HG02840 (cell line): Measurements from ENCODE around the gene TBCD.
"Not testable (repeated sequence)": the region's sequence is repeated elsewhere in the genome, so short reads cannot be mapped to it uniquely, and the experiment has no call there.

ENCODE experiments used
- ATAC-seq: cut with Tn5 transposase; IDR thresholded peaks from one replicate; pipeline ENCODE4 v1.9.1; 2021; ENCODE audit warnings: mild to moderate bottlenecking, moderate library complexity, moderate number of reproducible peaks; ENCODE audit not compliant: unreplicated experiment, low FRiP score

The TBCD gene

DNA sequence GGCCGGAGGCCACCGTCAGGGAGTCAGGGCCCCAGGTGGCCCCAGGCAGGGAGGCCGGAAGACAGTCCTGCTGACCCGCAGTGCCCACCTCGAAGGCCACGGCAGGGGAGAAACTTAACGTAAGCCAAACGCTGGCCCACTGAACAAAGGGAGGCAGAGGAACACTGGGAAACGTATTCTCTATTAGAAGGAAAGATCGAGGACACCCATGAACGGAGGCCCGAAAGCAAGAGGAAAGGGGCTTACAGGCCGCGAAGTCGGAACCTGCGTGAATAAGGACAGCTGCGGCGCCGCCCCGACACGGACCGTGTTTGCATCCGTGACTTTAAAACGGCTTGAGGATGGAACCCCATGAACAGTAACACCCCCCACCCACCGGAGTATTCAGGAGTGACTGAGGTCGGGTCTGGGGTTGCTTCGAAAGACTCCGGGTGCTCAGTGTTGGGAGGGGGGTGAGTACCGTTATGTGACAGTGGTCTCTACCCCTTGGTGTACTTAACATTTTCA lies 225.2 kb downstream of the TBCD start:
- no peak for ATAC-seq

DNA sequence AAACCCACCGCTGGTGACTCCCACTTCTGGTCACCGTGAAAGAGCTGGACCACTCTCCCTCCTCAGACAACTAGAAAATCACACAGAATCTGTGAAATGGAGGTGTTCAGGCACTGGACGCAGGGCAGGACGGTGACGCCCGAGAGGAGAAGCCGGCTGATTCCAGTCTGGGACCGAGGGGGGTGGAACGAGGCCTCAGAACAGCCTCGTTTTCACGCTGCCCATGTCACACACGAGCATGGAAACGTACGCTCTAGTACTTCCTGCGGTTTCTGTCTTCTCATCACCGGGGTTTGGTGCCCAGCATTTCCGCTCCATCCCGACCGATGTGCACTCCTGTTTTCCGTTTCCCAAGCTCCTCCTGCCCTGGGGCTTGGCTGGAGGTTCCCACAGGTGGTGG lies 225.7 kb downstream of the TBCD start:
- ATAC-seq: no peak

DNA sequence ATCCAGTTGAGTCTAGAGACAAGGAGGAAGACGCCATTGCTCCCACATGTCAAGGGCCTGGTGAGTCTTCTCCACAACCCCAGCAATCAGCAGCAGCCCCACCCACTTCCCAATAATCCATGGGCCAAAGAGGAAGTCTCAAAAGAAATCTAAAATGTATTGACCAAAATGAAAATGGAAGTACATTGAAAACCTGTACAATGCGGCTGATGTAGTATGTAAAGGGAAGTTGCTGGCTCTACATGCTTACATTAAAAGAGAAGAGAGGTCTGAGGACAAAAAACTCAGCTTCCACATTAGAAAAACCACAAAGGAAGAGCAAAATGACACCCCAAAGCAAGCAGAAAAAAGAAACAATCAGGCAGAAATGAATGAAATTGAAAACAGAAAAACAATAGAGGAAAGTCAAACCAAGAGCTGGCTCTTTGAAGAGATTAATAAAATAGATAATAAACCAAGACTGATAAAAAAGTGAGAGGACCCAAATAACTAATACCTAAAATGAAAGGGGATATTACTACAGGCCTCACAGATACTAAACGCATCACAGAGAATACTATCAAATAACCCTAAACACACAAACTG lies 227.0 kb downstream of the TBCD start:
- no peak for ATAC-seq

DNA sequence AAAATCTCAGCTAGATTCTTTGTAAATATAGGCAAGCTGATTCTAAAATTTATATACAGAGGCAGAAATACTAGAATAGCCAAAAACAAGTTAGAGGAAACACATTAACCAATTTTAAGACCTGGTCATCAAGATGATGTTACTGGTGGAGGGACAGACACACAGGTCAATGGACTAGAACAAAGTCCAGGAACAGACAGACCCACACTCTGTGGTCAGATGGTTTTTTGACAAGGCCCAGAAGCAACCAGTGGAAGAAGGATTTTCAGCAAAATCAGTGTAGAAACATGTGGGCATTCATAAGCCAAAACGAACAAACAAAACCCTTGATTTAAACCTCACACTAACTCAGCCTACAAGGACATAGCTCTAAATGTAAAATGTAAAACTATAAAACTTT lies 227.9 kb downstream of the TBCD start:
- ATAC-seq: no peak

DNA sequence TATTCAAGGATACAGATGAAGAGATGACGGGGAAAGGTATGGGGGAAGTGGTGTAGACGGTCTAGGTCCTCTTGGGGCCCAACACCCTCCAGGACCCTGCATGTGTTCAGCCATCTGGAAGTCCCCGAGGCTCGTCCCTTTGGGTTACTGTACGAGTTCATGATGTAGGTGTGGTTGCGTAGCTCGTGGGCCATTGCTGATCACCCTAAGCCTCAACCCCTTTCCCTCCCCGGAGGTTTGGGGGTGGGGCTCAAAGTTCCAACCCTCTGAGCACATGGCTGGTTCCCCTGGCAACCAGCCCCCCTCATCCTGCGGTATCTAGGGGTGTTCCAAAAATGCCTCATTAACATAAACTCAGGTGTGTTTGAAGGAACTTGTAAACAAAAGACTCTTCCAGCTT lies 228.8 kb downstream of the TBCD start:
- ATAC-seq: no peak

DNA sequence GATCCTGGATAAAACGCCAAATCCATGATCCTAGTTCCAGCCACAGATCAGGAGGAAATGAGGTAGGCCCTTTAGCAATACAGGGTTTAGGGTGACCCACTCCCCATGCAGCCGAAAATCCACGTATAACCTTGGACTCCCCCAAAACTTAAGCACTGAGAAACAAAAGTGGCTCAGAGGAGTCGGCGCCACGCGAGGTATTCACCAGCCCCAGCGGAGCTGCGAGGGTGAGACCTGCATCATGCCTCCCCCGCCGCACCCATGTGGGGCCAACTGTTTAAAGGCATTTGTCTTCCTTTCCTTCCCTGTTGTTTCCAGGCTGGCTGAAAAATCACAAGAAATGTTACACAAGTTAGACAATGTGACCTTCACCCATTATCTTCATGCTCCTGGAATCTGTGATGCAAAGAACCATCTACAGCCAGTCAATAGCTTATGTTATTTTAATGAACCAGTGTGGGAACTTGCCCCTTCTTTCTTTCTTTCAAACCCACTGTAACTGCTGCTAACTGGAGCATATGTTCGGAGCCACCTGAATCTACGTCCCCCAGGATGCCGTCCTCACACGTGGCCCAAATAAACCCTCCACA lies 229.4 kb downstream of the TBCD start:
- ATAC-seq: no peak

DNA sequence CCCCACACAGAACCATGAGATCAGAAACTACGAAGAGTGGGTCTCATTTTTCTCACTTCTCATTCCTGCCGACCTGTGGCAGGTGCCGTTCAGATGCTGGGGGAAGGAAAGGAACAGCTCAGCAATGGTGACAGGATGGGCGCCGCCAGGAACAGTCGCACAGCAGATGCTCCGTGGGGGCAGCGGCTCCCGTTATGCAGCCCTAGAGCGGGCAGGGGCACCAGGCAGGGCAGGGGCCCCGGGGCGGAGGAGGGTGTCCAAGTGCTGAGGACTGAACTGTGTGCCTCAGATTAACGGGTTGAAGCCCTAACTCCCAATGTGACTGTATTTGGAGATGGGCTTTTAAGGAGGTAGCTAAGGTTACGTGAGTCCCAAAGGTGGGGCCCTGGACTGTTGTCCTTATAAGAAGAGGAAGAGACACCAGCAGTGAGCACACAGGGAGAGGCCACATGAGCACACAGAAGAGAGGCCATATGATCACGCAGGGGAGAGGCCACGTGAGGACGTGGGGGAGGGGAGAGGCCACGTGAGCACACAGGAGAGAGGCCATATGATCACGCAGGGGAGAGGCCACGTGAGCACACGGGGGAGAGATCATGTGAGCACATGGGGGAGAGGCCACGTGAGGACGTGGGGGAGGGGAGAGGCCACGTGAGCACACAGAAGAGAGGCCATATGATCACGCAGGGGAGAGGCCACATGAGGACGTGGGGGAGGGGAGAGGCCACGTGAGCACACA lies 231.8 kb downstream of the TBCD start:
- ATAC-seq: no peak

DNA sequence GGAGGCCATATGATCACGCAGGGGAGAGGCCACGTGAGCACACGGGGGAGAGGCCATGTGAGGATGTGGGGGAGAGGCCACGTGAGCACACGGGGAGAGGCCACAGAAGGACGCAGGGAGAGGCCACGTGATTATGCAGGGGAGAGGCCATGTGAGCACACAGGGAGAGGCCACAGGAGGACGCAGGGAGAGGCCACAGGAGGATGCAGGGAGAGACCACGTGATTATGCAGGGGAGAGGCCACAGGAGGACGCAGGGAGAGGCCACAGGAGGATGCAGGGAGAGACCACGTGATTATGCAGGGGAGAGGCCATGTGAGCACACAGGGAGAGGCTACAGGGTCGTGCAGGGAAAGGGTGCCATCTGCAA lies 232.4 kb downstream of the TBCD start:
- ATAC-seq: not testable (repeated sequence)

DNA sequence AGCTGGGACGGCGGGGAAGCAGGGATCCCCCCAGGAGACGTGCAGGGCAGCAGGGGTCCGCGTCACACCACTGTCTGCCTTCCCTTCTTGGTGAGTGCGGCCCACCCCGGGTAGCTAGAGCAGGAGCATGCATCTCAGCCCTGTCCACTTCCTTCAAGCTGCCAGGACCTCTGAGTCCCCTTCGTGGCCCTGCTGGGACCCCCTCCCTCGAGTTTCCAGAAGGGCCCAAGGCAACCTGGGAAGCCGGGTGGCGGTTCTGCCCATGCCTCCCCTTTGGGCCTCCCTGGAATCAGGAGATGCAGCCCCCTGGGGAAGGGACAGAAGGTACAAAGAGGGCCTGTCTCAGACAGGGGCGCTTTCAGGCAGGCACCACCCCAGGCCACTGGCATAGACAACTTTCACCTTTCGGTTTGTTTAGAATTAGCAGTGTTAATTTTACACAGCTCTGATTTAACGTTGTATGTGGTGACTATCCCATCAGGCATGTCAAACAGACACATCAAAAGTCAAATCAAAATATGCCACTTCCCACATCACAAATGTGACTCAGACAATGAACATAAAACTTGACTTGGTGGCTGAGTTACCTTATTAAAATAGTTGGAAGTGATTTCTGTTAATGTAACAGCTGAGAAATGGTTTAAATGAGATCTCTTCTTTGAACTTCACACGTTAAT lies 233.0 kb downstream of the TBCD start:
- ATAC-seq: no peak

DNA sequence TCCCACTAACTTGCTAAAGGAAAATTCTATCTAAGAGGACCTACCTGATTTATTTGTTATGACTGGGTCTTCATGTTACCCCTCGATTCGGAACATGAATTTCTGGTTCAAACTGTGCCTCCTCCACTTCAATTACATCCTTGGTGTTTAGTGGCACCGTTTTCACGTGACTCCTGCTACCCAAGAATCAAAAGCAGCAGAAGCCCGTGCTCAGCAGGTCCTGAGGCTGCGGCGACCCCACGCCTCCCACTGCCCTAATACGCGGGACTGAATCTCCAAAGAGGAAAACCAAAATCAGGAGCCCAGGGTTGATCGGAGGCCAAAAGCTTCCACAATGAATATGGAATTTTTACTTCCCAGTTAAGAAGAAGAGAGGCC lies 233.6 kb downstream of the TBCD start:
- ATAC-seq: no peak

DNA sequence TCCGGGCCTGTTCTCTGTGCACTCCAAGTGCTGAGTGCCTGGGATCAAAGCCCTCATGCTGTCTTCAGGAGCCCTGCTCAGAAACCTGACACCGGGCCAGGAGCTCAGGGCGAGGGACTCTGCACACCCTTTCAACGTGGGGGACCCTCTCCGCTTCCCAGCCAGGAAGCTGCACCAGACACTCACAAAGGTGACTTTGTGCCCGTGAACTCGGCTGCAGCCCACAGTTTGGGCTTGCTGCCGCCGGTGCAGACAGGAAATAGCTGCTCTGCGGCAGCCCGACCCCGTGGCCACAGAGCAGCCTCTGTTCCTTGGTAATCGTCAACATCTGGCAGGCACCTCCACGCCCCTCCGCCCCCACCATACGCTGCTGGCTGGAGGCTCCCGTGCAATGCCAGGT lies 234.1 kb downstream of the TBCD start:
- ATAC-seq: no peak

DNA sequence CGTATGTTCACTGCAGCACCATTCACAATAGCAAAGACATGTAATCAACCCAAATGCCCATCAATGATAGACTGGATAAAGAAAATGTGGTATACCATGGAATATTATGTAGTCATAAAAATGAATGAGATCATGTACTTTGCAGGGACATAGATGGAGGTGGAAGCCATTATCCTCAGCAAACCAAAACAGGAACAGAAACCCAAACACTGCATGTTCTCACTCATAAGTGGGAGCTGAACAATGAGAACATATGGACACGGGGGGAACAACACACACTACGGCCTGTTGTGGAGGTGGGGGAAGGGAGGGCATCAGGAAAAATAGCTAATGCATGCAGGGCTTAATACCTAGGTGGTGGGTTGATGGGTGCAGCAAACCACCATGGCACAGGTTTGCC lies 237.2 kb downstream of the TBCD start:
- not testable (repeated sequence) for ATAC-seq

DNA sequence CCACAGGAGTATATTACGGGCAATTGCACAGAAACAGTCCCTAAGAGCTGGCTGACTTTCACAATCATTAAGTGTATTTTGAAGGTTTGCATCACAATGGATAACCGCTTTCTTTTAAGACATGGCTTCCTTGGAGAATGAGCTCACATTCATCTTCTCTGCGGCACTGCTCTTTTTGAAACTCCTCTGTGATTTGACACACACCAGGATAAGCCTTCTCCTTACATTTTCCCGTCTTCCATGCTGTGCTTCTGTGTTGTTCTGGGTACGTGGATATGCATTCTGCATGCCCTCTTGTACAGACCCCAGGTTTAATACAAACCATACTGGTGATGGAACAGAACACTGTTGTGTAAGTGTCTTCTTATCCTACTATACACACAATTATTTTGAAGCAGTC lies 238.0 kb downstream of the TBCD start:
- ATAC-seq: no peak

DNA sequence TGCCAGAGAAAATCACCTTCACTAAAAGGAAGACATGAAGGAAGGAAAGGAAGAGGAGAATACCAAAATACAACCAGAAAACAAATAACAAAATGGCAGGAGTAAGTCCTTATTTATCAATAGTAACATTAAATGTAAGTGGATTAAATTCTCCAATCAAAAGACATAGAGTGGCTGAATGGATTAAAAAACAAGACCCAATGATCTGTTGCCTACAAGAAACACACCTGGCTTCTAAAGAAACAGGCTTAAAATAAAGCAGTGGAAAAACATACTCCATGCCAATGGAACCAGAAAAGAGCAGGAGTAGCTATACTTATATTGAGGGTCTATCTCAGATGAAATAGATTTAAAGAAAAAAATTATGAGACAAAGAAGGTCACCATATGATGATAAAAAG lies 241.1 kb downstream of the TBCD start:
- ATAC-seq: no peak
